K562 (cell line): ENCODE results near the gene PRAC2. TPM values are rescaled to one million over a fixed set of nuclear protein-coding genes. Genes with fewer than 3 reads are reported as not detected.

ENCODE experiments used
- ATAC-seq: fragments of 200-7000 bp; cut with Tn5 transposase; 3 replicates; pipeline ENCODE4 v1.9.1; 2020; ENCODE audit warnings: moderate library complexity
- BruUV-seq: library from RNA; stranded (reverse); fragments of 400-500 nt; replicated peaks from 2 replicates; lab custom pipeline; 2021; lab: Mats Ljungman, UMichigan
- CTCF ChIA-PET: fragments of 300-600 bp; formaldehyde crosslinking; extraction: SDS; loops from one replicate; lab custom pipeline; 2021; ENCODE audit warnings: low intra/inter-chr PET ratio; lab: Yijun Ruan, JAX
- POLR2A ChIA-PET: fragments of 300-600, 350-650 bp; sonication (Branson Sonifier 250); formaldehyde crosslinking; extraction: SDS; loops from one replicate; lab custom pipeline; 2021; ENCODE audit warnings: antibody characterized with exemption, inconsistent platforms; lab: Yijun Ruan, JAX
- DNase-seq, 4 experiments: peaks; one replicate each; pipeline versions ENCODE4 v3.0.0 to v3.0.0-alpha.2; 2011 to 2018; ENCODE audit warnings: low spot score in 3 of 4, mixed read lengths in 3 of 4; ENCODE audit errors: extremely low read depth in 1 of 4
- FAIRE-seq: peaks from 2 replicates; lab custom pipeline; 2011; peaks lifted over from hg19 to GRCh38; lab: Jason Lieb, UNC
- H2AFZ ChIP-seq: 2 replicates; pipeline ENCODE4 v1.6.0; 2011; ENCODE audit warnings: low read depth, low read length, control low read depth, inconsistent platforms
- H3K27ac ChIP-seq: fragments of 200-600 bp; 3 replicates; pipeline ENCODE4 v1.8.0; 2011; ENCODE audit warnings: low read depth, mild to moderate bottlenecking, control low read depth, inconsistent platforms, low read length, moderate library complexity, mixed read lengths; ENCODE audit errors: extremely low read depth
- H3K27me3 ChIP-seq, 2 experiments: fragments of 300-600 bp in 1 of 2; 2 replicates in 1 of 2; 3 replicates in 1 of 2; pipeline versions ENCODE4 v1.6.0 to v1.8.0; 2011; ENCODE audit warnings: inconsistent platforms in 2 of 2, low read length in 2 of 2, mild to moderate bottlenecking in 1 of 2, mixed read lengths in 1 of 2, moderate library complexity in 1 of 2; ENCODE audit not compliant: control insufficient read depth in 2 of 2, insufficient read depth in 2 of 2
- H3K36me3 ChIP-seq: fragments of 300-600 bp; 3 replicates; pipeline ENCODE4 v1.8.0; 2011; ENCODE audit warnings: mild to moderate bottlenecking, low read length, inconsistent platforms; ENCODE audit not compliant: control insufficient read depth, insufficient read depth
- H3K4me1 ChIP-seq, 2 experiments: fragments of 200-600 bp in 1 of 2; replicated peaks in 1 of 2; 2 replicates in 1 of 2; 3 replicates in 1 of 2; pipeline versions ENCODE4 v1.5.1 to v1.8.0; 2011; ENCODE audit warnings: inconsistent platforms in 2 of 2, low read length in 2 of 2, mild to moderate bottlenecking in 1 of 2, mixed read lengths in 1 of 2, moderate library complexity in 1 of 2; ENCODE audit not compliant: control insufficient read depth in 2 of 2, insufficient read depth in 2 of 2
- H3K4me2 ChIP-seq: 2 replicates; pipeline ENCODE4 v1.6.1; 2011; ENCODE audit warnings: low read length, control low read depth, inconsistent platforms, mixed read lengths; ENCODE audit not compliant: insufficient read depth
- H3K4me3 ChIP-seq: fragments of 200-600 bp; sonication (generic), shearing (Covaris generic); 2 replicates; pipeline ENCODE4 v1.5.1; 2016; ENCODE audit warnings: control low read depth, inconsistent platforms
- H3K79me2 ChIP-seq: fragments of 200-600 bp; 3 replicates; pipeline ENCODE4 v1.8.0; 2011; ENCODE audit warnings: low read length, inconsistent platforms; ENCODE audit not compliant: control insufficient read depth, insufficient read depth
- H3K9ac ChIP-seq, 2 experiments: 2 replicates each; pipeline versions ENCODE4 v1.6.0 to v1.6.1; 2011; ENCODE audit warnings: low read depth in 2 of 2, low read length in 2 of 2, control low read depth in 1 of 2, inconsistent platforms in 1 of 2, mild to moderate bottlenecking in 1 of 2, mixed read lengths in 1 of 2; ENCODE audit not compliant: insufficient read depth in 1 of 2
- H3K9me1 ChIP-seq: one replicate; pipeline ENCODE4 v1.6.0; 2011; ENCODE audit warnings: inconsistent platforms, mild to moderate bottlenecking, low read length, moderate library complexity; ENCODE audit not compliant: control insufficient read depth, insufficient read depth
- H3K9me3 ChIP-seq: replicated peaks from 2 replicates; pipeline ENCODE4 v1.5.1; 2011; ENCODE audit warnings: low read depth, low read length, inconsistent platforms; ENCODE audit not compliant: control insufficient read depth, insufficient read depth
- H4K20me1 ChIP-seq: replicated peaks from 2 replicates; pipeline ENCODE4 v1.6.1; 2011; ENCODE audit warnings: low read length, inconsistent platforms, mixed read lengths; ENCODE audit not compliant: control insufficient read depth, insufficient read depth
- CBFA2T3 ChIP-seq: fragments of 450-650 bp; IDR thresholded peaks from 2 replicates; pipeline ENCODE4 v1.6.1; 2017
- ELF2 ChIP-seq: fragments of 250-450 bp; sonication (Bioruptor Pico); IDR thresholded peaks from 2 replicates; pipeline ENCODE4 v1.5.0; 2021; ENCODE audit warnings: mild to moderate bottlenecking
- MTF1 ChIP-seq: fragments of 250-450 bp; sonication (Bioruptor Pico); IDR thresholded peaks from 2 replicates; pipeline ENCODE4 v1.9.0; 2021; ENCODE audit warnings: moderate library complexity, mild to moderate bottlenecking, inconsistent platforms, borderline replicate concordance
- MYBL2 ChIP-seq, 2 experiments: fragments of 450-650 bp in 1 of 2; sonication (generic) in 1 of 2; formaldehyde crosslinking in 1 of 2; IDR thresholded peaks; 2 replicates each; pipeline versions ENCODE4 v1.6.1 to v1.8.1; 2017 to 2022; ENCODE audit warnings: borderline replicate concordance in 1 of 2, inconsistent platforms in 1 of 2, low read depth in 1 of 2, mild to moderate bottlenecking in 1 of 2, missing genetic modification reagents in 1 of 2, moderate library complexity in 1 of 2
- SIRT6 ChIP-seq: IDR thresholded peaks from one replicate; pipeline ENCODE4 v1.6.1; 2012; ENCODE audit warnings: low read depth, mild to moderate bottlenecking, control low read depth, inconsistent platforms, low read length, moderate library complexity
- SIX5 ChIP-seq, 2 experiments: IDR thresholded peaks; 2 replicates each; pipeline ENCODE4 v1.6.1; 2011; ENCODE audit warnings: low read length in 2 of 2, borderline replicate concordance in 1 of 2, low read depth in 1 of 2, mild to moderate bottlenecking in 1 of 2, moderate library complexity in 1 of 2; ENCODE audit not compliant: insufficient read depth in 1 of 2
- SMARCA4 ChIP-seq: fragments of 450-650 bp; IDR thresholded peaks from 2 replicates; pipeline ENCODE4 v1.6.1; 2016
- TCF3 ChIP-seq: sonication (generic); formaldehyde crosslinking; IDR thresholded peaks from 2 replicates; pipeline ENCODE4 v1.4.0; 2020; ENCODE audit warnings: mild to moderate bottlenecking, missing genetic modification reagents
- TFE3 ChIP-seq: fragments of 450-650 bp; formaldehyde crosslinking; IDR thresholded peaks from 2 replicates; pipeline ENCODE4 v1.4.0; 2020; ENCODE audit warnings: mild to moderate bottlenecking, mixed read lengths
- ZFP30 ChIP-seq: fragments of 250-450 bp; sonication (Bioruptor Pico); IDR thresholded peaks from 2 replicates; pipeline ENCODE4 v1.8.0; 2022; ENCODE audit warnings: moderate library complexity, mild to moderate bottlenecking, inconsistent platforms, borderline replicate concordance
- ZNF140 ChIP-seq: fragments of 250-450 bp; sonication (Bioruptor Pico); IDR thresholded peaks from 2 replicates; pipeline ENCODE4 v1.8.0; 2021; ENCODE audit warnings: moderate library complexity, mild to moderate bottlenecking, inconsistent platforms
- ZNF224 ChIP-seq: sonication (generic); formaldehyde crosslinking; IDR thresholded peaks from 2 replicates; pipeline ENCODE4 v1.8.0; 2022; ENCODE audit warnings: mild to moderate bottlenecking, missing genetic modification reagents
- ZNF263 ChIP-seq: sonication (generic); formaldehyde crosslinking; IDR thresholded peaks from 2 replicates; pipeline ENCODE4 v1.8.0; 2022; ENCODE audit warnings: mild to moderate bottlenecking, missing genetic modification reagents, borderline replicate concordance
- ZNF561 ChIP-seq: fragments of 450-650 bp; formaldehyde crosslinking; conservative IDR thresholded peaks from 2 replicates; pipeline ENCODE4 v1.4.0; 2020; ENCODE audit warnings: mild to moderate bottlenecking, moderate library complexity
- ZNF785 ChIP-seq: fragments of 250-450 bp; sonication (Bioruptor Pico); IDR thresholded peaks from 2 replicates; pipeline ENCODE4 v1.4.0; 2020; ENCODE audit warnings: mild to moderate bottlenecking
- ZNF79 ChIP-seq: fragments of 250-450 bp; sonication (Bioruptor Pico); IDR thresholded peaks from 2 replicates; pipeline ENCODE4 v1.4.0; 2020; ENCODE audit warnings: low read depth, mild to moderate bottlenecking, moderate library complexity
- WGBS: fragments of 100-300 bp; shearing (Covaris generic); methylation state at CpG from one replicate; pipeline ENCODE4 v1.1.6; 2016; ENCODE audit warnings: low coverage, mixed read lengths; ENCODE audit not compliant: insufficient coverage; ENCODE audit errors: missing lambda C conversion rate; 5-methylcytosine and 5-hydroxymethylcytosine counted together
- in situ Hi-C: fragments of 300-500 bp; cut with MboI; formaldehyde crosslinking; loops from 4 replicates; pipeline ENCODE4 v1.15.0; 2018; ENCODE audit warnings: inconsistent platforms, mixed read lengths
- intact Hi-C: fragments of 100-400 bp; cut with micrococcal nuclease; formaldehyde crosslinking; loops from 2 replicates; pipeline ENCODE4 v1.14.2; 2022
- polyA plus RNA-seq, 8 experiments: library from polyadenylated mRNA; depleted of rRNA in 4 of 8; stranded (reverse) in 5 of 8; unstranded in 3 of 8; fragments of >200 nt; fragmentation: Nextera tagmentation in 2 of 8; fragmentation: Illumina TruSeq in 1 of 8; extraction: Ambion mirVana in 2 of 8; extraction: Trizol in 1 of 8; gene quantifications; 2 replicates each; pipeline versions ENCODE4 v1.2.1 to v1.2.3, GENCODE V29; 2011 to 2014; ENCODE audit warnings: inconsistent platforms in 1 of 8, missing spikeins in 1 of 8
- total RNA-seq, 7 experiments: library from RNA; depleted of rRNA in 6 of 7; stranded (reverse); fragments of >200 nt in 6 of 7; fragmentation: Illumina TruSeq in 2 of 7; extraction: Trizol in 2 of 7; gene quantifications; 2 replicates each; pipeline versions ENCODE4 v1.2.1 to v1.2.3, GENCODE V29; 2011 to 2021; ENCODE audit warnings: low replicate concordance in 1 of 7
- TF ChIP-seq, protein P1 (sequence below), 3 experiments: IDR thresholded peaks in 2 of 3; conservative IDR thresholded peaks in 1 of 3; 2 replicates each; pipeline ENCODE4 v1.5.1; 2011 to 2012; ENCODE audit warnings: low read length in 3 of 3, mild to moderate bottlenecking in 3 of 3, control low read depth in 2 of 3, improper control_type of control experiment in 1 of 3, inconsistent platforms in 1 of 3, low read depth in 1 of 3, mixed read lengths in 1 of 3, moderate library complexity in 1 of 3; ENCODE audit not compliant: insufficient read depth in 2 of 3

Gene PRAC2
- total and polyA plus RNA-seq, 9 of the 15 experiments (the other 6 are each of a cell fraction or from before 2014, with no cell fraction given): not detected

DNA sequence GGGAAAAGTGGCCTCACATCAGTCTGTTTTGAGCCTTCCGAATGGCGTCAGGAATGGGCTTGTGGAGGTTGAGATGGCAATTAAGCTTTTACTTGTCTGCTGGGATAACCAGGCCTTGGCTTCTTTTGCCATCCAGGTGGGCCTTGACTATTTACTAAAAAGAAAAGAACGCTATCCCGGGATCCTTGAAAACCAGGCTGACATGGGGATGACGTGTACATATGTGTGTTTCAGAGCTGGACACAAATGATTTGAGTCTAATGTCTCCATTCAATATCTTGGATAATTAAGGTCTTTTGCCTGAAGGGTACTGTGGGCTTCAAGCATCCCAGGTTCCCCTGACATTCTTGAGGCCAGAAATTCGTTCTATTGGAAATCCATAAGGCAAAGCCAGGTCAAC is 38.1 kb downstream of the PRAC2 start (continued):
- TF ChIP-seq TCF3 (CRISPR knock-in tag): no peak
- TF ChIP-seq ELF2 (CRISPR knock-in tag): no peak
- TF ChIP-seq ZNF140 (CRISPR knock-in tag): no peak
- TF ChIP-seq SIRT6: no peak

DNA sequence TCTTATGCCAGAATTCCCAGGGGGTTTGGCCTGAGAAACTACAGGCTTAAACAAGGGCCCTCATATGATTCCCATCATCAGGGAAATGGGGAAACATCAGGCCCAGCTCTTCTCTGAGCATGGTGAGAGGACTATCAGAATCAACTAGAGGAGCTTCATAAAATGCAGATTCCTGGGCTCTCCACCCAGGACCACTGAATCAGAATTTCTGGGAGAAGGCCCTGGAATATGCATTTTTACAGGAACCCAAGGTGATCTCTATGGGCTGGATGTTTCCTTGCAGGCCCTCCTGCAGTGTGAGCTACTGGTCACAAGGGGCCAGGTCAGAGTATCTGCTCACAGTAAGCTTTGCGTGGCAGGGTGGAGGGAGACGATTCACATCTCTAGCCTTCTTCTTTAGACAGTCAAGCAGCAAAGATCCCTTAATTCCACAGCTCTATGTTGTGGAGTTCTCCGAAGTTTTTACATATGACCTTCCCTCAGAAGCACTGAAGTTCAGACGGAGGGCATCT is 44.3 kb downstream of the PRAC2 start:
- FAIRE-seq (no peak), DNase-seq (no peak), ATAC-seq (peak; percentile 67; the same call in 2 of the 3 replicates)
- Histone ChIP-seq H4K20me1 (no peaks in the 10 kb centered on the region), H3K27me3 (peaks cover 19 to 26% of the 10 kb centered on the region in 2 experiments; a peak in 3 of 5 replicates), H3K79me2 (no peaks in the 10 kb centered on the region), H3K27ac (no peak overlapping the region), H3K9me3 (no peaks in the 10 kb centered on the region; the same call in 1 of the 2 replicates), H3K9me1 (no peaks in the 10 kb centered on the region), H3K4me3 (no peak overlapping the region), H3K4me2 (no peak overlapping the region), H3K36me3 (no peaks in the 10 kb centered on the region), H3K9ac (no peak overlapping the region), H3K4me1 (no peaks in the 10 kb centered on the region; a peak in 1 of 5 replicates), H2AFZ (no peak overlapping the region)
- CTCF ChIA-PET: no interaction called here
- intact Hi-C loops (no loop called here), in situ Hi-C loops (no loop called here)
- TF ChIP-seq ZNF224 (CRISPR knock-in tag) (no peak), CBFA2T3 (peak; percentile 53), MYBL2 (IDR thresholded peaks at IDR 0.05; ENCODE audit: low read depth) (no peak), MYBL2 (CRISPR knock-in tag; IDR thresholded peaks at IDR 0.05; ENCODE audit: borderline replicate concordance) (no peak), SMARCA4 (no peak), ZNF561 (no peak), TFE3 (no peak), ZNF263 (CRISPR knock-in tag) (no peak), SIX5 (IDR thresholded peaks at IDR 0.05; ENCODE audit: borderline replicate concordance in 1 of 2, insufficient read depth in 1 of 2, low read depth in 1 of 2, low read length in 2 of 2) (no peak), ZNF785 (CRISPR knock-in tag) (no peak), ZNF79 (CRISPR knock-in tag) (no peak), ZFP30 (CRISPR knock-in tag) (no peak), MTF1 (CRISPR knock-in tag) (no peak)
- TF ChIP-seq, protein P1, sequence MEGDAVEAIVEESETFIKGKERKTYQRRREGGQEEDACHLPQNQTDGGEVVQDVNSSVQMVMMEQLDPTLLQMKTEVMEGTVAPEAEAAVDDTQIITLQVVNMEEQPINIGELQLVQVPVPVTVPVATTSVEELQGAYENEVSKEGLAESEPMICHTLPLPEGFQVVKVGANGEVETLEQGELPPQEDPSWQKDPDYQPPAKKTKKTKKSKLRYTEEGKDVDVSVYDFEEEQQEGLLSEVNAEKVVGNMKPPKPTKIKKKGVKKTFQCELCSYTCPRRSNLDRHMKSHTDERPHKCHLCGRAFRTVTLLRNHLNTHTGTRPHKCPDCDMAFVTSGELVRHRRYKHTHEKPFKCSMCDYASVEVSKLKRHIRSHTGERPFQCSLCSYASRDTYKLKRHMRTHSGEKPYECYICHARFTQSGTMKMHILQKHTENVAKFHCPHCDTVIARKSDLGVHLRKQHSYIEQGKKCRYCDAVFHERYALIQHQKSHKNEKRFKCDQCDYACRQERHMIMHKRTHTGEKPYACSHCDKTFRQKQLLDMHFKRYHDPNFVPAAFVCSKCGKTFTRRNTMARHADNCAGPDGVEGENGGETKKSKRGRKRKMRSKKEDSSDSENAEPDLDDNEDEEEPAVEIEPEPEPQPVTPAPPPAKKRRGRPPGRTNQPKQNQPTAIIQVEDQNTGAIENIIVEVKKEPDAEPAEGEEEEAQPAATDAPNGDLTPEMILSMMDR (IDR thresholded peaks at IDR 0.05 in 2 of 3, conservative IDR thresholded peaks at IDR 0.05 in 1 of 3; ENCODE audit: insufficient read depth in 2 of 3, low read depth in 1 of 3, low read length in 3 of 3): peak; percentile 2 to 25 (median 16); a peak in 1 of 6 replicates
- POLR2A ChIA-PET: interaction anchor here (0.7 to 1.0 kb wide), 4 partner anchors 11 to 872 kb away, joined by 3 read pairs; partner anchors contain the start of gene SP2
- WGBS: 5% methylated on average over 4 of the region's 4 CpGs
- BruUV-seq: no TSS peak
